HG02678 (cell line): Measurements from ENCODE around the gene GRPEL2.

Experiments used
- ATAC-seq: cut with Tn5 transposase; IDR thresholded peaks from one replicate; pipeline ENCODE4 v1.9.1; 2021; ENCODE audit warnings: mild to moderate bottlenecking, moderate library complexity; ENCODE audit not compliant: unreplicated experiment

GRPEL2 gene

GRCh38 chr5:149355688-149356087 is 10.4 kb downstream of the GRPEL2 start:
- no peak for ATAC-seq

DNA sequence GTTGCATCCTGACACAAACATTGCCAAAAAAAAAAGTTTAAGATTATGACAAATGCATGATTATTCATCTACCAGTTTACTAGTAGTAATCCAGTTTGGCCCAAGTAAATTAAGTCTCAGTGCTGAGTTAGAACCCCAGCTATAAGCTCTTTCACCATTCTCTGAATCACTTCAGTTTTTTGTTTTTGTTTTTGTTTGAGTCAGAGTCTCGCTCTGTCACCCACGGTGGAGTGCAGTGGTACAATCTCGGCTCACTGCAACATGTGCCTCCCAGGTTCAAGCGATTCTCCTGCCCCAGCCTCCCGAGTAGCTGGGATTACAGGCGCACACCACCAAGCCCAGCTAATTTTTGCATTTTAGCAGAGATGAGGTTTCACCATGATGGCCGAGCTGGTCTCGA is 11.1 kb downstream of the GRPEL2 start:
- ATAC-seq, result no peak

GRCh38 chr5:149357370-149358293 is 12.3 kb downstream of the GRPEL2 start, which contains the start of gene PCYOX1L:
Gene PCYOX1L (plus strand): TSS chr5:149358046. CDS start chr5:149358069, 23 bp downstream.
- peak; percentile 99 for ATAC-seq

- peak; percentile 3 for ATAC-seq
Observed at GRCh38 chr5:149358294-149358651, 13.0 kb downstream of the GRPEL2 start.

DNA sequence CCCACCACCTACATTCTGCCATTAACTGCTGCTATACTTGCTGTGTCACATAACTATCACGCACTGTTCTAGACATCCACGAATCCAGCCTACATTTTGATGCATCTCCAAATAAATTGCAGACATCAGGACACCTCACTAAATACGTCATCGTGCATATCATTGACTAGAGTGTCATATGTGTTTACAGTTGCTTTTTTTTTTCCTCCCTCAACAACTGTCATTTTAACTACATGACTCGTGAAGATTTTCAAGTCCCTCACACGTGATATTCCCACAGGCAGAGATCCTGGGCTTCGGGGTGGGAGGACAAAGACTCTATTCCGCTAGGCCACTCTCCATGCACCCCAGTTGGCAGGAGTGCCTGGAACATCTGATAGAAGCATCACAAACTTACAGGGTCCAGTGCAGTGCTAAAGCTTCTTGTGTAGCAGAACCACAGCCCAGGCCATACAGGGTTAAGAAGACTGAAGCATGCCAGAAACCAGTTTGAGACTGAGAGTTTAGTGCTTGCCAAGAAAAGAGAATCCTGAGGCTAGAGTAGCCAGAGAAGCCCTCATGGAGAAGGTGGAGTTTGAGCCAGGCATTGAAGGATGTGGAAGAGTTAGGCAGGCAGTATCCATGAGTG is 13.7 kb downstream of the GRPEL2 start:
- no peak for ATAC-seq

DNA sequence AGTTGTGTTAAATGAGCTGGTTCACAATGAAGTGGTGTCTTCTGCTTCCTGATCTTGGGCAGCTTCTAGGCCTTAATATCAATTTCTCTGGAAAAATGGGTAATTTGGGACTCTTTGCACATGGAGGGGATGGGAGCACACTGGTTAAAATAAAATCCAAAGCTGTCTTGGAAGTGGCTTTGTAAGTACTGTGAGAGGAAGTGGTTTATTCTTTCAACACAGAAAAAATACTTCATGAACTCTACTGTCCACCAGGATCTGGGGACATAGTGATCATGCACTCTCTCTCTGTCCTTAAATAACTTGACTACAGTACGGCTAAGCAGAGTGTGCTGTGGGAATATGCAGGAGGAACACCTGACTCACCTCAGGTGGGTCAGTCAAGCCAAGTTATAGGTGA is 15.0 kb downstream of the GRPEL2 start:
- ATAC-seq, result no peak

DNA sequence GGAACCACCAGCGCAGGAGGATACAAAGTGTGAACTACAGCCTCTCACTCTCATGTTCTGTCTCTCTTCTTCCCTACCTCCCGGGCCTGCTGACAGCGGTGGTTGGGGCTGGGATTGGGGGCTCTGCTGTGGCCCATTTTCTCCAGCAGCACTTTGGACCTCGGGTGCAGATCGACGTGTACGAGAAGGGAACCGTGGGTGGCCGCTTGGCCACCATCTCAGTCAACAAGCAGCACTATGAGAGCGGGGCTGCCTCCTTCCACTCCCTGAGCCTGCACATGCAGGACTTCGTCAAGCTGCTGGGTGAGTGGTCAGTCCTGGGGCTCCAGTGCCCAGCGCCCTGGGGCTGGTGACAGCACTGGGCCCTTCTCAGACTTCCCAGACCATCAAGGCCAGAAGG is 17.2 kb downstream of the GRPEL2 start:
- no peak for ATAC-seq

DNA sequence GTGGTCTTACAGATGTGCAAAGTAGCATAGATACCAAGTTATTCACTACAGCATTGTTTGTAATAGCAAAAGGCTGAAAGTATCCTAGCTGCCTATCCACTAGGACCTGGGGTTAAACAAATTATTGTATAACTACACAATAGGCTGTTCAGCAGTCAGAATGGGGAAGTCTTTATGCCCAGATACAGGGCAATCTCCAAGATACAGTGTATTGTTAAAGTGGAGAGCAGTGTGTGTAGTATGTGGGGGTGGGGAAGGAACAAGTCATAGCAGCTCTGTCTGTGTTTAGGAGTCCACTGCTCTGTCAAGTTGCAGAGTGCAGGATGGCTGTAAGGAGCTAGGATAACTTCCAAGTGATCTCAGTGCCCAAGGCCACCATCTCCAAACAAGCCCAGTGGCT is 18.1 kb downstream of the GRPEL2 start:
- ATAC-seq, result no peak

- no peak for ATAC-seq
Observed at GRCh38 chr5:149363936-149364335, 18.6 kb downstream of the GRPEL2 start.

GRCh38 chr5:149364719-149365118 is 19.4 kb downstream of the GRPEL2 start:
- no peak for ATAC-seq

GRCh38 chr5:149365418-149365817 is 20.1 kb downstream of the GRPEL2 start:
- ATAC-seq, result no peak

DNA sequence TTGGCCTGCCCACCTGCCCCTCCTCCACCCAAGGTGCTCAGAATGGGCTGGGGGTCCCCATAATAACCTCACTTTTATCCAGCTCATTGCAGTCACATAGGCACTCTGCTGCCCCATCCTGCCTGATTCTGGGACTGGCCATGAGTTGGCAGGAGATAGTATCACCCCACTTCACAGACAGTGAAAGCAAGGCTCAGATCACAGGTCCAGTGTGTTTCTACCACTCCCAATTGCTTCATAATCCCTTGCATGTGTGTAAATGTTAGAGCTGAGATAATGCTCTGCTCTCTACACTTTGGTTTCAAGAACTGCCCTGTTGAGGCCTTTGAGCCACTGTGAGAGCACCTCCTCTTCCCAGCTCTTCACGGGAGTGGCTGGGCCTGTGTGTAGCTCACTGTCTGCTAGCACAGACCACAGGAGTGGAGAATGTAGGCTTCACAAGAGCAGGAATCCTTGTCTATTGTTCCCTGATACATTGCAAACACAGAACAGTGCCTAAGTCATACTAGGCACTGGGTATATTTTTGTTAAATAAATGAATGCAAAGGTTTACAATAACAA is 20.9 kb downstream of the GRPEL2 start:
- ATAC-seq, result no peak

DNA sequence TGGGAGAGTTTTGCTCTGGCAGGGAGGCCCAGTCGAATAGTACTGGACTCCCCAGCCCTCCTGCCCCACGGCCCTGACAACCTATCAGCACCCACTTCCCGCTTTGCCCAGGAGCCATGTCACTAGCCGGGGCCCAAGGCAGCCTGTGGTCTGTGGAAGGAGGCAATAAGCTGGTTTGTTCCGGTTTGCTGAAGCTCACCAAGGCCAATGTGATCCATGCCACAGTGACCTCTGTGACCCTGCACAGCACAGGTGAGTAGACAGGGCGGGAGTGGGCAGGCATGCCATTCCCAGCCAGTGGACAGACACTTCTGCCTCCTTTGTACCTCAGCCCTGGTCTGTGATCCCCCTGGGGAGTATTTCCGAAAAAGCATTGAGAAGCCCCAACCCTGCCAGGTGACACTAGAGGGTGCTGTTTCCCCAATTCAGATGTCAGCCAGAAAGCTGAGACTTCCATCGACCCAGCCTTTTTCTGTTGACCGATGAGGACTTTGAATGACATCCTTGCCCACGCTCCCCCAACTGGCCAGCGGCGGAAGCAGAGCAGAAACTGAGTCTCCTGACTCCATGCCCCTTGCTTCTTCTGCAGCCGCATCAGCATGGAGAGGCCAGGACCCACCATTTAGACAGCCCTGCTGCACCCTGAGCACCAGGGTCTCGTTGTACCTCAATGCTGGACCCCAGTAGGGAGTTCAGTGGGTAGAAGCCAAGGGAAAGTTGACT is 22.1 kb downstream of the GRPEL2 start:
- ATAC-seq, result peak; percentile 71

DNA sequence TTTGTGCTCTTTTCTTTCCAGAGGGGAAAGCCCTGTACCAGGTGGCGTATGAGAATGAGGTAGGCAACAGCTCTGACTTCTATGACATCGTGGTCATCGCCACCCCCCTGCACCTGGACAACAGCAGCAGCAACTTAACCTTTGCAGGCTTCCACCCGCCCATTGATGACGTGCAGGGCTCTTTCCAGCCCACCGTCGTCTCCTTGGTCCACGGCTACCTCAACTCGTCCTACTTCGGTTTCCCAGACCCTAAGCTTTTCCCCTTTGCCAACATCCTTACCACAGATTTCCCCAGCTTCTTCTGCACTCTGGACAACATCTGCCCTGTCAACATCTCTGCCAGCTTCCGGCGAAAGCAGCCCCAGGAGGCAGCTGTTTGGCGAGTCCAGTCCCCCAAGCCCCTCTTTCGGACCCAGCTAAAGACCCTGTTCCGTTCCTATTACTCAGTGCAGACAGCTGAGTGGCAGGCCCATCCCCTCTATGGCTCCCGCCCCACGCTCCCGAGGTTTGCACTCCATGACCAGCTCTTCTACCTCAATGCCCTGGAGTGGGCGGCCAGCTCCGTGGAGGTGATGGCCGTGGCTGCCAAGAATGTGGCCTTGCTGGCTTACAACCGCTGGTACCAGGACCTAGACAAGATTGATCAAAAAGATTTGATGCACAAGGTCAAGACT is 22.8 kb downstream of the GRPEL2 start:
- no peak for ATAC-seq

- no peak for ATAC-seq
Observed at GRCh38 chr5:149370878-149371277, 25.6 kb downstream of the GRPEL2 start.

DNA sequence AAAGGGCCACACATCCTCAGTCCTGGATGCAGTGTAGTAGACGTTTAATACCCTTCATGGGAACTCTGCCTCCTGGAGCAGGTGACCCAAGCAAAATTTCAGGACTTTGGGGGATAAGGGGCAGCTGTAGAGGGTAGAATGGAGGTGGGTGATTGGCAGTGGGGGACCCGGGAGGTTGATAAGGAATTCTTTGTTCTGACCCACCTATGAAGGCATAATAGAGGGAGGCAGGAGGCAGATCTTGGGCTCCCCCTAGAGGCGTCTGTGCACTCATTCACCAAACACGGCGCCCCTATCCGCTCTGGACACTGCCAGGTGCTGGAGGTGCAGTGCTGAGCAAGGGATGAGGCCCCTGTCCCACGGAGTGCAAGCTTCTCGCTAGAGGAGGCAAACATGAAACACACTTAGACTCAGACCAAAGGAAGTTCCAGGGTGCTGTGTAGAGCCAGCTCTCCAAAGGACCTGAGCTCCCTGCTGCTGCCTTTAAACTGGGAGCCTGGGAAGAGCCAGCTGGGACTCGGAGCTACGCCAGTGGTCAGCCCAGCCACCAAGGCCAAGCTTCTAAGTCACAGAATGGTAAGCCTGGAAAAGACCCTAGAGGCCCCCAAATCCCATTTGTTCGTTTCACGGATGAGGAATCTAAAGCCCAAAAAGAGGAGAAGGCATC is 26.1 kb downstream of the GRPEL2 start:
- ATAC-seq, result peak; percentile 81

DNA sequence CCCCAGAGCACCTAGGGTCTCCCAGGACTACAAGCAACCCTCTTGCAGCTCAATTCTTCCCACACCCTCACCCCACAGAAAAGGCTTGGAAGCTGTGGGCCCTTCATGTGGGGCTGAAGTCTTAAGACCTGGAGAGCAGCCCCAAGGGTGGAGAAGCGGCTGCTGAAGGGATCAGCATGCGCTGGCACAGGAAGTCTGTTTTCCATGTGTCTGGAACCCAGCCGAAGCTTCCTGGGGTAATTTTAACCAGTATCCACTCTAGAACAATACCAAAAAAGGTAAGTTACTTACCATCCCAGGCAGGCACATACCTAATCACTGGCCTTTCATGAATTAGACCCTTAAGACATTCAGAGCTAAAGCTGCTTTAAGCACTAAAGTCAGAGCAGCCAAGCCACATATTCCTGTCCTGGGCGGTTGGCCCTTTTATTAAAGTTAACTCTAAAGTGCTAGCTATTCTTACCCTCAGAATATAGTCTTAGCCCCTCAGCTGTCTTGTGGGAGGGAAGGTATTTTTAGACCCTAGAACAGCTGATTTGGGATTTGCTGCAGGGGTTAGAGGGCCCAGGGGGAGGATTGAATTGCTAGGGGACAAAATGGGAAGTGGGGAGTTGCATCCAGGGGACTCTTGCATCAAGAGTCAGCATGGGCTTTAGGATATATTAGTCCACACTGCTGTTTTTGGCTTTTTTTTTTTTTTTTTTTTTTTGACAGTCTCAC is 26.9 kb downstream of the GRPEL2 start:
- ATAC-seq, result no peak

DNA sequence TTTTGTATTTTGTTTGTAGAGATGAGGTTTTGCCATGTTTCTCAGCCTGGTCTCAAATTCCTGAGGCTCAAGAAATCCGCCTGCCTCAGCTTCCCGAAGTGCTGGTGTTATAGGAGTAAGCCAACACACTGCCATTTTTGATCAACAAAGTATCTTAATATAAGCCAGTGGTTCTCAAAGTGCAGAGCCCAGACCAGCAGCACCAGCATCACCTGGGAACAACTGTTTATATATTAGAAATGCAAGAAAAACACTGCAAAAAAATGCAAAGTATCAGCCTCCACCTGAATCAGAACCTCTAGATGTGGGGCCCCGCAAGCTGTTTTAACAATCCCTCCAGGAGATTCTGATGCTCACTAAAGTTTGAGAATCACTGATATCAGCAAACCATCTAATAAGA is 27.6 kb downstream of the GRPEL2 start:
- ATAC-seq, result no peak

- ATAC-seq, result no peak
Observed at GRCh38 chr5:149374303-149374702, 29.0 kb downstream of the GRPEL2 start.

GRCh38 chr5:149374801-149375200 is 29.5 kb downstream of the GRPEL2 start:
- no peak for ATAC-seq
